H1 (cell line): Measurements from ENCODE around the gene KRT37. TPM values are rescaled to one million over a fixed set of nuclear protein-coding genes. Genes with fewer than 3 reads are reported as not detected.

Source experiments
- CTCF ChIA-PET: fragments of 300-600 bp; sonication (Branson Sonifier 250); formaldehyde crosslinking; loops from one replicate; lab custom pipeline; 2021; ENCODE audit not compliant: partially characterized antibody; lab: Charles Lee
- POLR2A ChIA-PET: fragments of 300-600 bp; sonication (Branson Sonifier 250); formaldehyde crosslinking; loops from one replicate; lab custom pipeline; 2021; ENCODE audit warnings: inconsistent platforms; ENCODE audit not compliant: partially characterized antibody; lab: Charles Lee
- DNase-seq, 2 experiments: peaks; one replicate each; pipeline versions ENCODE4 v3.0.0 to v3.0.0-alpha.2; 2010 to 2022; ENCODE audit warnings: low spot score in 2 of 2, low read depth in 1 of 2, mixed read lengths in 1 of 2
- FAIRE-seq: peaks from 2 replicates; lab custom pipeline; 2011; peaks lifted over from hg19 to GRCh38; lab: Jason Lieb, UNC
- H2AFZ ChIP-seq: 2 replicates; pipeline ENCODE4 v1.8.1; 2012; ENCODE audit warnings: low read length, inconsistent platforms
- H2AK5ac ChIP-seq: 2 replicates; pipeline ENCODE4 v1.6.1; 2013; ENCODE audit warnings: low read depth, low read length
- H2BK120ac ChIP-seq: replicated peaks from 2 replicates; pipeline ENCODE3; 2013; ENCODE audit warnings: low read depth, low read length, inconsistent platforms
- H2BK12ac ChIP-seq: 2 replicates; pipeline ENCODE4 v1.6.1; 2013; ENCODE audit warnings: low read depth, low read length
- H2BK15ac ChIP-seq: 2 replicates; pipeline ENCODE4 v1.6.1; 2013; ENCODE audit warnings: low read length
- H2BK20ac ChIP-seq: 2 replicates; pipeline ENCODE4 v1.6.1; 2013; ENCODE audit warnings: low read length
- H2BK5ac ChIP-seq: 2 replicates; pipeline ENCODE4 v1.6.1; 2013; ENCODE audit warnings: low read depth, low read length
- H3K14ac ChIP-seq: 2 replicates; pipeline ENCODE4 v1.6.1; 2013; ENCODE audit warnings: inconsistent platforms; ENCODE audit not compliant: insufficient read length
- H3K18ac ChIP-seq: 2 replicates; pipeline ENCODE4 v1.6.1; 2013; ENCODE audit warnings: low read length; ENCODE audit errors: extremely low read depth
- H3K23ac ChIP-seq: 2 replicates; pipeline ENCODE4 v1.6.1; 2013; ENCODE audit warnings: inconsistent platforms; ENCODE audit not compliant: insufficient read length
- H3K23me2 ChIP-seq: 2 replicates; pipeline ENCODE4 v1.6.1; 2013; ENCODE audit warnings: low read depth, low read length
- H3K27ac ChIP-seq: 2 replicates; pipeline ENCODE4 v1.6.1; 2011; ENCODE audit warnings: low read depth, low read length, inconsistent platforms
- H3K27me3 ChIP-seq, 4 experiments: replicated peaks in 1 of 4; 1 replicate in 1 of 4; 2 replicates in 3 of 4; pipeline versions ENCODE4 v1.6.1 to v1.8.1; 2011 to 2013; ENCODE audit warnings: low read length in 3 of 4, mild to moderate bottlenecking in 3 of 4, inconsistent platforms in 2 of 4, mixed read lengths in 2 of 4, moderate library complexity in 1 of 4; ENCODE audit not compliant: control insufficient read depth in 3 of 4, insufficient read depth in 3 of 4; ENCODE audit errors: extremely low read depth in 1 of 4
- H3K36me3 ChIP-seq, 4 experiments: 2 replicates each; pipeline versions ENCODE4 v1.6.1 to v1.8.1; 2011 to 2013; ENCODE audit warnings: mild to moderate bottlenecking in 4 of 4, low read length in 3 of 4, moderate library complexity in 2 of 4, control low read depth in 1 of 4, inconsistent platforms in 1 of 4; ENCODE audit not compliant: insufficient read depth in 4 of 4, control insufficient read depth in 2 of 4
- H3K4ac ChIP-seq: replicated peaks from 2 replicates; pipeline ENCODE3; 2013; ENCODE audit warnings: low read length, low read depth, mixed read lengths, inconsistent platforms; ENCODE audit not compliant: insufficient read length
- H3K4me1 ChIP-seq, 4 experiments: replicated peaks in 1 of 4; 1 replicate in 1 of 4; 2 replicates in 3 of 4; pipeline versions ENCODE4 v1.6.1 to v1.8.1; 2011 to 2013; ENCODE audit warnings: low read length in 3 of 4, inconsistent platforms in 2 of 4, mixed read lengths in 1 of 4; ENCODE audit not compliant: insufficient read depth in 4 of 4, control insufficient read depth in 3 of 4
- H3K4me2 ChIP-seq, 2 experiments: 2 replicates each; pipeline versions ENCODE4 v1.6.1 to v1.8.1; 2011 to 2013; ENCODE audit warnings: low read depth in 2 of 2, low read length in 2 of 2, control low read depth in 1 of 2, inconsistent platforms in 1 of 2, mild to moderate bottlenecking in 1 of 2; ENCODE audit not compliant: insufficient read depth in 1 of 2
- H3K4me3 ChIP-seq, 4 experiments: fragments of 200-600, 300-600 bp in 1 of 4; sonication (generic), shearing (Covaris generic), sonication (Bioruptor Twin) in 1 of 4; 2 replicates each; pipeline versions ENCODE4 v1.5.1 to v1.8.1; 2011 to 2016; ENCODE audit warnings: low read length in 4 of 4, low read depth in 3 of 4, control low read depth in 2 of 4, inconsistent platforms in 2 of 4, mild to moderate bottlenecking in 2 of 4, mixed read lengths in 1 of 4, moderate library complexity in 1 of 4; ENCODE audit not compliant: insufficient read depth in 2 of 4; ENCODE audit errors: extremely low read depth in 1 of 4
- H3K56ac ChIP-seq: replicated peaks from 2 replicates; pipeline ENCODE3; 2013; ENCODE audit warnings: low read depth, mild to moderate bottlenecking, mixed read lengths, low read length, inconsistent platforms; ENCODE audit not compliant: insufficient read length
- H3K79me1 ChIP-seq: 2 replicates; pipeline ENCODE4 v1.6.1; 2013; ENCODE audit warnings: low read depth, low read length, control low read depth
- H3K79me2 ChIP-seq, 2 experiments: 2 replicates each; pipeline versions ENCODE4 v1.6.1 to v1.8.1; 2012 to 2013; ENCODE audit warnings: low read length in 2 of 2, mild to moderate bottlenecking in 2 of 2, inconsistent platforms in 1 of 2; ENCODE audit not compliant: insufficient read depth in 2 of 2, control insufficient read depth in 1 of 2
- H3K9ac ChIP-seq, 4 experiments: replicated peaks in 1 of 4; 1 replicate in 1 of 4; 2 replicates in 3 of 4; pipeline versions ENCODE4 v1.6.1 to v1.8.1; 2011 to 2013; ENCODE audit warnings: low read depth in 3 of 4, low read length in 3 of 4, control low read depth in 2 of 4, mild to moderate bottlenecking in 2 of 4, moderate library complexity in 2 of 4, inconsistent platforms in 1 of 4; ENCODE audit errors: extremely low read depth in 1 of 4
- H3K9me3 ChIP-seq, 2 experiments: 2 replicates each; pipeline versions ENCODE4 v1.6.1 to v1.8.1; 2012 to 2013; ENCODE audit warnings: mild to moderate bottlenecking in 2 of 2, moderate library complexity in 2 of 2, control low read depth in 1 of 2, inconsistent platforms in 1 of 2, low read depth in 1 of 2, low read length in 1 of 2, mixed read lengths in 1 of 2; ENCODE audit not compliant: insufficient read depth in 2 of 2
- H4K20me1 ChIP-seq, 2 experiments: replicated peaks in 1 of 2; 2 replicates each; pipeline versions ENCODE3 to v1.8.1; 2011 to 2013; ENCODE audit warnings: inconsistent platforms in 2 of 2, low read length in 2 of 2, mild to moderate bottlenecking in 1 of 2; ENCODE audit not compliant: insufficient read depth in 2 of 2, control insufficient read depth in 1 of 2
- H4K5ac ChIP-seq: 2 replicates; pipeline ENCODE4 v1.6.1; 2013; ENCODE audit warnings: low read length, low read depth, mixed read lengths, inconsistent platforms; ENCODE audit not compliant: insufficient read length
- H4K8ac ChIP-seq: 2 replicates; pipeline ENCODE4 v1.8.0; 2013; ENCODE audit warnings: mild to moderate bottlenecking, moderate library complexity, low read length, inconsistent platforms; ENCODE audit not compliant: insufficient read depth; ENCODE audit errors: extremely low read depth
- H4K91ac ChIP-seq: replicated peaks from 2 replicates; pipeline ENCODE3; 2013; ENCODE audit warnings: low read length, mixed read lengths, inconsistent platforms; ENCODE audit not compliant: insufficient read length
- BRCA1 ChIP-seq: IDR thresholded peaks from 2 replicates; pipeline ENCODE4 v1.6.1; 2012; ENCODE audit warnings: low read depth, low read length, improper control_type of control experiment
- CHD1 ChIP-seq: IDR thresholded peaks from 2 replicates; pipeline ENCODE4 v1.6.1; 2012; ENCODE audit warnings: low read depth, low read length, improper control_type of control experiment
- GABPA ChIP-seq: IDR thresholded peaks from 2 replicates; pipeline ENCODE4 v1.6.1; 2011; ENCODE audit warnings: mild to moderate bottlenecking, low read length, moderate library complexity, borderline replicate concordance; ENCODE audit not compliant: insufficient read depth
- HDAC6 ChIP-seq: IDR thresholded peaks from one replicate; pipeline ENCODE4 v1.7.1; 2012; ENCODE audit warnings: low read depth, mild to moderate bottlenecking, inconsistent platforms, low read length, moderate library complexity
- NANOG ChIP-seq: IDR thresholded peaks from 2 replicates; pipeline ENCODE4 v1.6.1; 2011; ENCODE audit warnings: low read length, low read depth, mild to moderate bottlenecking, inconsistent platforms; ENCODE audit not compliant: insufficient read depth, poor library complexity, severe bottlenecking
- RBBP5 ChIP-seq: IDR thresholded peaks from 2 replicates; pipeline ENCODE4 v1.7.1; 2012; ENCODE audit warnings: low read depth, mild to moderate bottlenecking, inconsistent platforms, low read length, moderate library complexity, borderline replicate concordance
- SIN3A ChIP-seq, 2 experiments: IDR thresholded peaks in 1 of 2; conservative IDR thresholded peaks in 1 of 2; 2 replicates each; pipeline ENCODE4 v1.6.1; 2011 to 2012; ENCODE audit warnings: low read length in 2 of 2, improper control_type of control experiment in 1 of 2, low read depth in 1 of 2, mild to moderate bottlenecking in 1 of 2
- SRF ChIP-seq: IDR thresholded peaks from 2 replicates; pipeline ENCODE4 v1.6.1; 2011; ENCODE audit warnings: mild to moderate bottlenecking, low read depth, low read length, moderate library complexity
- TAF1 ChIP-seq: IDR thresholded peaks from 2 replicates; pipeline ENCODE4 v1.6.1; 2011; ENCODE audit warnings: mild to moderate bottlenecking, low read depth, low read length
- TBP ChIP-seq: IDR thresholded peaks from 2 replicates; pipeline ENCODE4 v1.6.1; 2011; ENCODE audit warnings: low read depth, low read length, improper control_type of control experiment
- WGBS, 2 experiments: shearing (Covaris generic) in 1 of 2; methylation state at CpG; one replicate each; pipeline versions ENCODE4 v1.1.6 to v1.1.7; 2013 to 2015; ENCODE audit warnings: low lambda C conversion rate in 2 of 2, mixed read lengths in 2 of 2, inconsistent platforms in 1 of 2, low coverage in 1 of 2, missing lambda C conversion rate in 1 of 2; ENCODE audit not compliant: insufficient replicate concordance in 2 of 2, insufficient coverage in 1 of 2, insufficient read length in 1 of 2; ENCODE audit errors: extremely low coverage in 1 of 2, missing lambda C conversion rate in 1 of 2; 5-methylcytosine and 5-hydroxymethylcytosine counted together
- polyA plus RNA-seq, 7 experiments: library from polyadenylated mRNA; depleted of rRNA in 3 of 7; stranded (reverse) in 5 of 7; unstranded in 2 of 7; fragments of >200 nt in 5 of 7; fragments of 200-250 nt in 2 of 7; gene quantifications; 1 replicate in 5 of 7; 2 replicates in 1 of 7; 4 replicates in 1 of 7; pipeline versions ENCODE4 v1.2.1 to v1.2.3, GENCODE V29; 2011 to 2013; ENCODE audit warnings: missing spikeins in 2 of 7, mixed read lengths in 2 of 7
- total RNA-seq: library from RNA; stranded (reverse); fragmentation: NEBNext Ultra II Directional; extraction: Animal tissue kit (Norgen Biotek cat#: 25700); gene quantifications from 2 replicates; pipeline ENCODE4 v1.2.1, GENCODE V29; 2021
- TF ChIP-seq, protein P1 (sequence below): IDR thresholded peaks from 2 replicates; pipeline ENCODE4 v1.6.1; 2012; ENCODE audit warnings: inconsistent platforms
- TF ChIP-seq, protein P2 (sequence below): IDR thresholded peaks from 2 replicates; pipeline ENCODE4 v1.6.1; 2011; ENCODE audit warnings: low read length, improper control_type of control experiment

KRT37 gene
- total and polyA plus RNA-seq, 2 of the 8 experiments (the other 6 are each of a cell fraction or from before 2014, with no cell fraction given), result not detected

DNA sequence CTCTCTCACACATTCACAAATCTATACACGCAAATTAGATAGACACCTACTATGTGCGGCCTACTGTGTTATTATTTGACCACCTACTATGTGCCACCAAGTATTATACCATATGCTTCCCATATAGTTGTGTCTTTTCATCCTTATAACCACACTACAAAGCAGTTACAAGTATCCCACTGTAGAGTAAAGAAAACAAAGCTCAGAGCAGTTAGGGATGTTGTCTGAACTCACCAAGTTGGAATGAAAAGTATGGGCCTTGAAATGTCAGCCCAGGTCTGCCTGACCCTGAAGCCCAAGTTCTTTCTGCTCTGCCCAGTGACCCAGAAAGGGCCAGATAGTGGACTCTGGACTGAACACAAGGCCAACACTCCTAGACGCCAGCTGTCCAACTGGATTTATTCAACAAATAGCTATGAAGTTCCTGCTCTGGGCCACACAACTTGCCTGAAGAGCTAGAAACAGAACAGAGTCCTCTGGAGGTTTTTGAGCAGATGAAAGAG lies 8.5 kb downstream of the KRT37 start:
- Histone ChIP-seq H3K4me3 (no peak overlapping the region), H3K36me3 (no peaks in the 10 kb centered on the region), H3K27me3 (no peaks in the 10 kb centered on the region; a peak in 2 of 7 replicates), H3K23me2 (no peaks in the 10 kb centered on the region), H3K4ac (no peak overlapping the region), H2BK15ac (no peak overlapping the region), H3K23ac (no peak overlapping the region), H4K91ac (no peak overlapping the region), H2BK12ac (no peak overlapping the region), H4K8ac (no peak overlapping the region), H3K79me1 (no peaks in the 10 kb centered on the region), H2BK120ac (no peak overlapping the region), H3K18ac (no peak overlapping the region), H2AK5ac (no peak overlapping the region), H3K9me3 (no peaks in the 10 kb centered on the region), H3K14ac (no peak overlapping the region), H2BK20ac (no peak overlapping the region), H4K5ac (no peak overlapping the region), H2BK5ac (no peak overlapping the region), H3K27ac (no peak overlapping the region), H3K9ac (no peak overlapping the region), H3K56ac (no peak overlapping the region), H2AFZ (no peak overlapping the region), H3K4me1 (peaks cover 0 to 7% (median 1%) of the 10 kb centered on the region in 4 experiments; a peak in 5 of 7 replicates), H4K20me1 (no peaks in the 10 kb centered on the region), H3K4me2 (no peak overlapping the region), H3K79me2 (no peaks in the 10 kb centered on the region)
- FAIRE-seq (no peak), DNase-seq (no peak)
- WGBS, 2 experiments, result 92% methylated on average over 3 of the region's 3 CpGs; no CpG with 5 or more reads in 1 of the 2 experiments
- ChIA-PET CTCF (interaction anchor here (0.7 to 3.8 kb wide), 7 partner anchors 9 to 500 kb away, joined by 3 to 51 read pairs (median 5); no protein-coding TSS in a partner anchor), POLR2A (no interaction called here)
- TF ChIP-seq TBP (no peak), RBBP5 (no peak), SIN3A (conservative IDR thresholded peaks at IDR 0.05 in 1 of 2, IDR thresholded peaks at IDR 0.05 in 1 of 2; ENCODE audit: low read depth in 1 of 2, low read length in 2 of 2) (no peak), SRF (no peak), BRCA1 (no peak), GABPA (no peak), TAF1 (no peak), HDAC6 (no peak), NANOG (no peak), CHD1 (no peak)
- TF ChIP-seq, protein P1, sequence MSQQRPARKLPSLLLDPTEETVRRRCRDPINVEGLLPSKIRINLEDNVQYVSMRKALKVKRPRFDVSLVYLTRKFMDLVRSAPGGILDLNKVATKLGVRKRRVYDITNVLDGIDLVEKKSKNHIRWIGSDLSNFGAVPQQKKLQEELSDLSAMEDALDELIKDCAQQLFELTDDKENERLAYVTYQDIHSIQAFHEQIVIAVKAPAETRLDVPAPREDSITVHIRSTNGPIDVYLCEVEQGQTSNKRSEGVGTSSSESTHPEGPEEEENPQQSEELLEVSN, result no peak
- TF ChIP-seq, protein P2, sequence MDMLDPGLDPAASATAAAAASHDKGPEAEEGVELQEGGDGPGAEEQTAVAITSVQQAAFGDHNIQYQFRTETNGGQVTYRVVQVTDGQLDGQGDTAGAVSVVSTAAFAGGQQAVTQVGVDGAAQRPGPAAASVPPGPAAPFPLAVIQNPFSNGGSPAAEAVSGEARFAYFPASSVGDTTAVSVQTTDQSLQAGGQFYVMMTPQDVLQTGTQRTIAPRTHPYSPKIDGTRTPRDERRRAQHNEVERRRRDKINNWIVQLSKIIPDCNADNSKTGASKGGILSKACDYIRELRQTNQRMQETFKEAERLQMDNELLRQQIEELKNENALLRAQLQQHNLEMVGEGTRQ, result no peak
